GM23248 (cell line): Measurements from ENCODE around the gene KRTAP29-1. TPM values are rescaled to one million over a fixed set of nuclear protein-coding genes. Genes with fewer than 3 reads are reported as not detected.

Source experiments
- DNase-seq: peaks from one replicate; pipeline ENCODE4 v3.0.0-alpha.2; 2015
- H2AFZ ChIP-seq: fragments of 200-600 bp; sonication (generic); 2 replicates; pipeline ENCODE4 v1.6.1; 2016; ENCODE audit warnings: antibody characterized with exemption
- H3F3A ChIP-seq: fragments of 200-600 bp; sonication (generic); 2 replicates; pipeline ENCODE4 v1.6.1; 2016; ENCODE audit warnings: mild to moderate bottlenecking, antibody characterized with exemption, mixed run types; ENCODE audit not compliant: insufficient read depth
- H3K27ac ChIP-seq: fragments of 200-600 bp; sonication (generic); 2 replicates; pipeline ENCODE4 v1.5.1; 2016; ENCODE audit warnings: mild to moderate bottlenecking
- H3K27me3 ChIP-seq: fragments of 200-600 bp; sonication (generic); replicated peaks from 2 replicates; pipeline ENCODE4 v1.6.1; 2016; ENCODE audit warnings: mild to moderate bottlenecking; ENCODE audit not compliant: insufficient read depth
- H3K36me3 ChIP-seq: fragments of 200-600 bp; sonication (generic); 2 replicates; pipeline ENCODE4 v1.6.1; 2016; ENCODE audit warnings: low read depth, mild to moderate bottlenecking
- H3K4me1 ChIP-seq: fragments of 200-600 bp; sonication (generic); 2 replicates; pipeline ENCODE4 v1.6.1; 2016; ENCODE audit warnings: mild to moderate bottlenecking; ENCODE audit not compliant: insufficient read depth
- H3K4me2 ChIP-seq: fragments of 200-600 bp; sonication (generic); one replicate; pipeline ENCODE4 v1.6.1; 2016; ENCODE audit warnings: mild to moderate bottlenecking; ENCODE audit not compliant: unreplicated experiment
- H3K4me3 ChIP-seq: fragments of 200-600 bp; sonication (generic); 2 replicates; pipeline ENCODE4 v1.5.1; 2016; ENCODE audit warnings: mild to moderate bottlenecking
- H3K79me2 ChIP-seq: fragments of 200-600 bp; sonication (generic); 2 replicates; pipeline ENCODE4 v1.6.1; 2016; ENCODE audit warnings: mild to moderate bottlenecking; ENCODE audit not compliant: insufficient read depth
- H3K9ac ChIP-seq: fragments of 200-600 bp; sonication (generic); 2 replicates; pipeline ENCODE4 v1.6.1; 2016; ENCODE audit warnings: mild to moderate bottlenecking
- H3K9me2 ChIP-seq: fragments of 200-600 bp; sonication (generic); 2 replicates; pipeline ENCODE4 v1.6.1; 2016; ENCODE audit warnings: mixed run types, mild to moderate bottlenecking, moderate library complexity; ENCODE audit not compliant: insufficient read depth
- H3K9me3 ChIP-seq: fragments of 200-600 bp; sonication (generic); one replicate; pipeline ENCODE4 v1.6.1; 2017; ENCODE audit warnings: low read depth
- H4K20me1 ChIP-seq: fragments of 200-600 bp; sonication (generic); 2 replicates; pipeline ENCODE4 v1.6.0; 2016; ENCODE audit not compliant: insufficient read depth
- EZH2 ChIP-seq: fragments of 200-600 bp; sonication (generic); IDR thresholded peaks from 2 replicates; pipeline ENCODE4 v1.6.1; 2018; ENCODE audit warnings: antibody characterized with exemption, mild to moderate bottlenecking; ENCODE audit not compliant: insufficient read depth, poor library complexity, severe bottlenecking
- EZH2phosphoT487 ChIP-seq: fragments of 200-600 bp; sonication (generic); IDR thresholded peaks from 2 replicates; pipeline ENCODE4 v1.6.1; 2018; ENCODE audit warnings: antibody characterized with exemption, moderate library complexity, mild to moderate bottlenecking, low read depth; ENCODE audit not compliant: insufficient read depth
- WGBS, 2 experiments: methylation state at CpG; one replicate each; pipeline ENCODE4 v1.1.6; 2015 to 2017; ENCODE audit warnings: low lambda C conversion rate in 2 of 2, low coverage in 1 of 2; ENCODE audit errors: missing lambda C conversion rate in 2 of 2; 5-methylcytosine and 5-hydroxymethylcytosine counted together
- in situ Hi-C: fragments of 300-500 bp; cut with MboI; formaldehyde crosslinking; loops from 2 replicates; pipeline ENCODE4 v1.15.0; 2020
- polyA plus RNA-seq: library from polyadenylated mRNA; unstranded; fragments of >200 nt; fragmentation: Nextera tagmentation; extraction: Ambion mirVana; gene quantifications from 2 replicates; pipeline ENCODE4 v1.2.1, GENCODE V29; 2016
- total RNA-seq: library from RNA; depleted of rRNA; stranded (reverse); fragments of >200 nt; shearing (Covaris generic); gene quantifications from 2 replicates; pipeline ENCODE4 v1.2.3, GENCODE V29; 2014

KRTAP29-1 gene
- total and polyA plus RNA-seq, 2 experiments from 2014 or later, result not detected

DNA sequence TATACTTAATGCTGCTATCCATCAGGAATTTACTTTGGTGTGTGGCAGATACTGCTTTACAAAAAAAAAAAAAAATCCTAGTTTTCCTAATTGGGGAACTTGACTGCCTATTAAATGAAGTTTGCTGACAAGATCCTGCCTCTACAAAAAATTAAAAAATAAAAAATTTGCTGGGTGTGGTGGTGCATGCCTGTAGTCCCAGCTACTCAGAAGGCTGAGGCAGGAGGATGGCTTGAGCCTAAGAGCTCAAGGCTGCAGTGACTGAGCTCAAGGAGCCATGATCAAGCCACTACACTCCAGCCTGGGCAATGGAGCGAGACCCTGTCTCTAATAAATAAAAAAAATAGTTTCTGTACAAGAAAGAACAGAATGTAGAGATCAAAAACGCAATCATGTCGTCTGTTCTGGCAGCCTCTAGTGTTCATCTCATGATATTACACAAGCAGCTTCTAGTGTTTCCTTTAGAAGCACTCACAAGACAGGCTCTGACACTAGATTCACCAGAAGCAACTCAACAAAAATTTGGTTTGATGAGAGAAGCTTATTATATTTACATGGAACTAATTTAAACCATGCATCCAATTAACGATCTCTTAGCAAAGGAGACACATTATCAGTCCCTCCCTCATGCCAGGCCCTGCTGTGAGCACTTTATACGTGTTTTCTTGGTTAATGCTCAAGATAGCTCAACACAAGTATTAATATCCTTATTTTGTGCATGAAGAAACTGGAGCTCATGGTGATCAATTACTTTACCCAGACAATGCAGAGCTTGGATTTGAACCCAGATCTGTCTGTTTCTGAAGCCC is 19.6 kb upstream of the KRTAP29-1 start:
- H3K79me2 ChIP-seq, result no peaks in the 10 kb centered on the region
- DNase-seq, result peak; percentile 82
- peaks cover 3% of the 10 kb centered on the region for H3K9me3 ChIP-seq
- peak overlapping the region; percentile 85 for H2AFZ ChIP-seq
- TF ChIP-seq EZH2, result no peak
- TF ChIP-seq EZH2phosphoT487, result no peak
- H3K4me3 ChIP-seq, result no peak overlapping the region
- H4K20me1 ChIP-seq, result no peaks in the 10 kb centered on the region
- no peak overlapping the region for H3K9ac ChIP-seq
- H3K27me3 ChIP-seq, result no peaks in the 10 kb centered on the region
- WGBS, 2 experiments, result 23 to 24% methylated on average over 5 of the region's 5 CpGs
- H3F3A ChIP-seq, result no peaks in the 10 kb centered on the region
- H3K4me1 ChIP-seq, result peaks cover 9% of the 10 kb centered on the region
- H3K4me2 ChIP-seq, result no peak overlapping the region
- no peak overlapping the region for H3K27ac ChIP-seq
- no peaks in the 10 kb centered on the region for H3K36me3 ChIP-seq
- in situ Hi-C loops, result loop anchor here (10.0 kb wide), 1 partner anchor 417 kb away; no protein-coding TSS in a partner anchor
- no peaks in the 10 kb centered on the region for H3K9me2 ChIP-seq

DNA sequence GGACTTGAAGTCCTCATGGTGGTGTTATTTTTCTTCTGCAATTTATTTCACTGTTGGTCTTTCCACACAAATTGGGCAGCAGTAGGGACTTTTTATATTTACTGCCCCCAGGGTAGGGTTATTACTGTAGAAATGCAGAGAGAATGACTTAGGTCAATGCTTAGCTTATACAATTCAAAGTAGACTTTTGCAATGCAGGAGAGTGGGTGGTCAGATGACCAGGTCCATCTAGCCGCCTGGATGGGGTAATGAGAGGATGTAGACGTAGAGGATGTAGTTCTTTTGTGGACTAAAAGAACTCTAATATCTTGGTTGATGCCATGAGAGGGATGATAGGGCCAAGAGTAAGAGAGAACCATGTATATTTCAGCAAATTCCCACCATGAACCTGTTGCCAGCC is 15.6 kb upstream of the KRTAP29-1 start:
- no peak for DNase-seq
- H3K9me2 ChIP-seq, result no peaks in the 10 kb centered on the region
- no peak overlapping the region for H2AFZ ChIP-seq
- WGBS, 2 experiments, result 85 to 93% methylated on average over 2 of the region's 2 CpGs
- no peaks in the 10 kb centered on the region for H4K20me1 ChIP-seq
- in situ Hi-C loops, result no loop called here
- no peaks in the 10 kb centered on the region for H3K27me3 ChIP-seq
- H3K4me3 ChIP-seq, result no peak overlapping the region
- H3K27ac ChIP-seq, result no peak overlapping the region
- H3K9ac ChIP-seq, result no peak overlapping the region
- no peak for TF ChIP-seq EZH2
- TF ChIP-seq EZH2phosphoT487, result no peak
- H3K4me1 ChIP-seq, result peaks cover 9% of the 10 kb centered on the region
- no peak overlapping the region for H3K4me2 ChIP-seq
- H3K36me3 ChIP-seq, result no peaks in the 10 kb centered on the region
- H3K9me3 ChIP-seq, result peaks cover 3% of the 10 kb centered on the region
- H3K79me2 ChIP-seq, result no peaks in the 10 kb centered on the region
- H3F3A ChIP-seq, result no peaks in the 10 kb centered on the region

DNA sequence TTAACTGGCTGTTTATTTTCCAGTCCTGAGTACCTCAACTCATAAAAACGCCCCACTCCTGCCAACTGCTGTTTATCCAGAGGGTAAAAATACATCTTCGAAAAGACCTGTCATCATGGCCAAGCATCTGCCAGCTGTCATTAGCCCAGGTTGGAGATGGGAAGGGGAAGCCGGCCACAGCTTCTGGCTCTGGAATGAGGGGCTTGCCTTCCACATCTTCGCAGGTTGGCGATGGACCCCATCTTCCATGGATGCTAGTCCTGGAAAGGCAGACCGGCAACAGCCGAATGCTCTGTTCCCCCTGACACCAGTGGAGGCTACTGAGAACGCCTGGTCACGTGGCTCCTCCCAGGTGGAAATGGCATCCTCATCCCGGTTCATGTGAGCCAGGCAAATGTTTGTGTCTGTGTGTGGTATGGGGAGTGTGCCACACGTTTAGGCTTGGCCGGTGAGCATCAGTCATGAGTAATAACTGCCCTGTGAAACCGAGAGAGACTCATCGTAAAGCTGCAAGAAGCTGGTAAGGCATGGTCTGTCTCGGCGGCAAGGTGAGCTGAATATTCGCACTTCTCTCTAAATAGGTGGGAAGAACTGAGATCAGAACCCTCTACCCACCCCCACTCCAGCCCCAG is 13.3 kb upstream of the KRTAP29-1 start:
- WGBS, 2 experiments, result 79% methylated on average over 17 of the region's 17 CpGs

DNA sequence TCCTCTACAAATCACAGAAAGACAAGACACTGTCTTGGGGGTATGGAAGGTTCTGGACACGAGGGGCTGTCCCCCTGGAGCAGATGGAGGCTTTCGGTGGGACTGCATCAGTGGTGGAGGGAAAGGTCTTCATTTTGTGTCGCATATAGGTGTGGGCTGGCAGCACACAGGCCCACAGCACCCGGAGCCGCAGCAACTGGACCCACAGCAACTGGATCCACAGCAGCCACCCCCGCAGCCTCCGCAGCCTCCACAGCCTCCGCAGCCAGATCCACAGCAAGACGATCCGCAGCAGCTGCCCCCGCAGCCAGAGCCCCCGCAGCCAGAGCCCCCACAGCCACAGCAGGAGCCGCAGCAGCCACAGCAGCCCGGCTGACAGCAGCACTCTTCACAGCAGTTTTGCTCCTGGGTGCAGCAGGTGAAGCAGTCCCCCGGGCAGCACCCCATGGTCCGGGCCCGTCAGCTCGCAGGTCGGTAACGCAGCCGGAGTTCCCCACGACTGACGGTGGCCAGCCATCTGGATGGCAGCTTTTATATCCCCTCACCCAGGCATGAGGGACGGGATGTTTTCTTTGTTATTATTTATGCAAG is 12.6 kb upstream of the KRTAP29-1 start, which contains the start of gene KRTAP17-1:
KRTAP17-1 (minus strand) TSS at position 507 of the 591 bp plus-strand sequence; CDS start at position 447, 60 bp downstream.
- WGBS, 2 experiments, result 74 to 81% methylated on average over 20 to 24 of the region's 24 CpGs
- no peak within 1 kb of the TSS for H3K4me3 ChIP-seq
- in situ Hi-C loops, result no loop called here

More for the DNA sequence above, 13.3 kb upstream of the KRTAP29-1 start:
- DNase-seq, result no peak
- Histone ChIP-seq H3K36me3 (no peaks in the 10 kb centered on the region), H3K4me2 (no peak overlapping the region), H3K79me2 (no peaks in the 10 kb centered on the region), H3K27me3 (no peaks in the 10 kb centered on the region), H3K9ac (no peak overlapping the region), H3K9me2 (no peaks in the 10 kb centered on the region), H3K27ac (no peak overlapping the region), H3F3A (no peaks in the 10 kb centered on the region), H2AFZ (no peak overlapping the region), H3K4me1 (no peaks in the 10 kb centered on the region), H3K4me3 (no peak overlapping the region), H3K9me3 (peaks cover 3% of the 10 kb centered on the region), H4K20me1 (no peaks in the 10 kb centered on the region)
- in situ Hi-C loops, result no loop called here
- no peak for TF ChIP-seq EZH2

More for the DNA sequence above, 12.6 kb upstream of the KRTAP29-1 start, which contains the start of gene KRTAP17-1:
- TF ChIP-seq EZH2phosphoT487 (no peak), EZH2 (no peak)
- Histone ChIP-seq H3K9me3 (no peaks in the 10 kb centered on the region), H3K79me2 (no peaks in the 10 kb centered on the region), H3K27ac (no peak within 1 kb of the TSS), H3F3A (no peaks in the 10 kb centered on the region), H4K20me1 (no peaks in the 10 kb centered on the region), H2AFZ (no peak within 1 kb of the TSS), H3K4me2 (no peak within 1 kb of the TSS), H3K4me1 (no peaks in the 10 kb centered on the region), H3K27me3 (no peaks in the 10 kb centered on the region), H3K9ac (no peak within 1 kb of the TSS), H3K36me3 (no peaks in the 10 kb centered on the region), H3K9me2 (peaks cover 2% of the 10 kb centered on the region; the same call in 1 of the 2 replicates)
- no peak for DNase-seq
